Measurements from ENCODE around the gene COL18A1.

Gene COL18A1

GRCh38 chr21:45505416-45506021 lies 100.6 kb downstream of the COL18A1 start:
- in situ Hi-C loops (cut with MboI; ENCODE audit: low pct_unique_long_range_greater_than_20kb, low sequenced_read_pairs, unreplicated experiment): no loop called here
- DNase-seq (ENCODE audit: low spot score): no peak
- no peak for TF ChIP-seq CTCF (IDR thresholded peaks at IDR 0.05; ENCODE audit: extremely low read depth, insufficient read depth, missing control alignments)

- no peak for DNase-seq (ENCODE audit: low spot score)
- in situ Hi-C loops (cut with MboI; ENCODE audit: low pct_unique_long_range_greater_than_20kb, low sequenced_read_pairs, unreplicated experiment): no loop called here
- TF ChIP-seq CTCF (IDR thresholded peaks at IDR 0.05; ENCODE audit: extremely low read depth, insufficient read depth, missing control alignments): no peak
Observed at GRCh38 chr21:45506241-45506817, 101.4 kb downstream of the COL18A1 start.

- in situ Hi-C loops (cut with MboI; ENCODE audit: low pct_unique_long_range_greater_than_20kb, low sequenced_read_pairs, unreplicated experiment): no loop called here
- DNase-seq (ENCODE audit: low spot score): no peak
- no peak for TF ChIP-seq CTCF (IDR thresholded peaks at IDR 0.05; ENCODE audit: extremely low read depth, insufficient read depth, missing control alignments)
Observed at GRCh38 chr21:45506836-45507522, 102.0 kb downstream of the COL18A1 start.

- in situ Hi-C loops (cut with MboI; ENCODE audit: low pct_unique_long_range_greater_than_20kb, low sequenced_read_pairs, unreplicated experiment): no loop called here
- TF ChIP-seq CTCF (IDR thresholded peaks at IDR 0.05; ENCODE audit: extremely low read depth, insufficient read depth, missing control alignments): no peak
- no peak for DNase-seq (ENCODE audit: low spot score)
Observed at GRCh38 chr21:45507523-45507875, 102.5 kb downstream of the COL18A1 start.

- in situ Hi-C loops (cut with MboI; ENCODE audit: low pct_unique_long_range_greater_than_20kb, low sequenced_read_pairs, unreplicated experiment): no loop called here
- DNase-seq (ENCODE audit: low spot score): no peak
- TF ChIP-seq CTCF (IDR thresholded peaks at IDR 0.05; ENCODE audit: extremely low read depth, insufficient read depth, missing control alignments): no peak
Observed at GRCh38 chr21:45507888-45508508, 103.0 kb downstream of the COL18A1 start.

GRCh38 chr21:45508607-45509565 lies 103.9 kb downstream of the COL18A1 start:
- DNase-seq (ENCODE audit: low spot score): no peak
- in situ Hi-C loops (cut with MboI; ENCODE audit: low pct_unique_long_range_greater_than_20kb, low sequenced_read_pairs, unreplicated experiment): no loop called here
- TF ChIP-seq CTCF (IDR thresholded peaks at IDR 0.05; ENCODE audit: extremely low read depth, insufficient read depth, missing control alignments): no peak
